ENCODE data around the gene SMAD6.

GRCh38 chr15:66714543-66714981 lies 12.5 kb downstream of the SMAD6 start:
- no peak for TF ChIP-seq CTCF (IDR thresholded peaks at IDR 0.05)
- TF ChIP-seq POLR2A (IDR thresholded peaks at IDR 0.05), result no peak
- TF ChIP-seq EP300 (IDR thresholded peaks at IDR 0.05), result no peak
